Keratinocyte (primary cell): ENCODE measurements around the gene SCARB1. TPM values are rescaled to one million over a fixed set of nuclear protein-coding genes. Genes with fewer than 3 reads are reported as not detected.

ENCODE experiments used
- DNase-seq: peaks from one replicate; pipeline ENCODE4 v3.0.0-alpha.2; 2011; ENCODE audit warnings: low read depth, missing footprints, low spot score
- FAIRE-seq: peaks from 2 replicates; lab custom pipeline; 2011; peaks lifted over from hg19 to GRCh38; lab: Jason Lieb, UNC
- H2AFZ ChIP-seq: 2 replicates; pipeline ENCODE4 v1.6.0; 2012; ENCODE audit warnings: low read length, control low read depth, inconsistent platforms; ENCODE audit not compliant: control insufficient read depth
- H3K27ac ChIP-seq: 2 replicates; pipeline ENCODE4 v1.5.1; 2011; ENCODE audit warnings: low read length; ENCODE audit not compliant: control insufficient read depth, insufficient read depth
- H3K27me3 ChIP-seq: 3 replicates; pipeline ENCODE4 v1.6.0; 2011; ENCODE audit warnings: low read length; ENCODE audit not compliant: control insufficient read depth, insufficient read depth; ENCODE audit errors: extremely low read depth
- H3K36me3 ChIP-seq, 2 experiments: 2 replicates in 1 of 2; 3 replicates in 1 of 2; pipeline ENCODE4 v1.5.1; 2011; ENCODE audit warnings: low read length in 2 of 2, mild to moderate bottlenecking in 1 of 2; ENCODE audit not compliant: control insufficient read depth in 2 of 2, insufficient read depth in 2 of 2; ENCODE audit errors: extremely low read depth in 1 of 2
- H3K4me1 ChIP-seq: 3 replicates; pipeline ENCODE4 v1.5.1; 2011; ENCODE audit warnings: low read length; ENCODE audit not compliant: control insufficient read depth, insufficient read depth; ENCODE audit errors: extremely low read depth
- H3K4me2 ChIP-seq: 3 replicates; pipeline ENCODE4 v1.6.0; 2011; ENCODE audit warnings: low read depth, low read length; ENCODE audit not compliant: control insufficient read depth, insufficient read depth; ENCODE audit errors: extremely low read depth
- H3K4me3 ChIP-seq, 3 experiments: fragments of 200-600 bp in 1 of 3; sonication (generic) in 1 of 3; 2 replicates in 2 of 3; 3 replicates in 1 of 3; pipeline ENCODE4 v1.5.1; 2011 to 2016; ENCODE audit warnings: low read length in 3 of 3, mild to moderate bottlenecking in 3 of 3, control low read depth in 2 of 3, inconsistent platforms in 1 of 3, low read depth in 1 of 3, mixed read lengths in 1 of 3, mixed run types in 1 of 3, moderate library complexity in 1 of 3; ENCODE audit not compliant: control insufficient read depth in 2 of 3, insufficient read depth in 2 of 3; ENCODE audit errors: extremely low read depth in 1 of 3
- H3K79me2 ChIP-seq: 2 replicates; pipeline ENCODE4 v1.6.0; 2012; ENCODE audit warnings: low read length; ENCODE audit not compliant: control insufficient read depth, insufficient read depth
- H3K9ac ChIP-seq: 3 replicates; pipeline ENCODE4 v1.6.0; 2011; ENCODE audit warnings: low read length; ENCODE audit not compliant: control insufficient read depth, insufficient read depth; ENCODE audit errors: extremely low read depth
- H3K9me1 ChIP-seq: 3 replicates; pipeline ENCODE4 v1.6.0; 2011; ENCODE audit warnings: low read length; ENCODE audit not compliant: control insufficient read depth, insufficient read depth; ENCODE audit errors: extremely low read depth
- H3K9me3 ChIP-seq: 2 replicates; pipeline ENCODE4 v1.5.1; 2012; ENCODE audit warnings: low read depth, low read length; ENCODE audit not compliant: control insufficient read depth
- H4K20me1 ChIP-seq: 3 replicates; pipeline ENCODE4 v1.6.0; 2011; ENCODE audit warnings: low read length; ENCODE audit not compliant: control insufficient read depth, insufficient read depth; ENCODE audit errors: extremely low read depth
- CTCF ChIP-seq, 3 experiments: IDR thresholded peaks in 1 of 3; conservative IDR thresholded peaks in 1 of 3; optimal IDR thresholded peaks in 1 of 3; 2 replicates in 2 of 3; 3 replicates in 1 of 3; pipeline versions ENCODE3 to v1.5.1; 2011; ENCODE audit warnings: low read length in 3 of 3, mild to moderate bottlenecking in 3 of 3, moderate library complexity in 2 of 3, control low read depth in 1 of 3, inconsistent platforms in 1 of 3; ENCODE audit not compliant: insufficient read depth in 2 of 3; ENCODE audit errors: extremely low read depth in 1 of 3
- EZH2 ChIP-seq: IDR thresholded peaks from one replicate; pipeline ENCODE4 v1.6.1; 2012; ENCODE audit warnings: inconsistent platforms, mild to moderate bottlenecking, low read length, moderate library complexity
- dilution Hi-C: fragments of 300-500 bp; cut with MboI; formaldehyde crosslinking; loops from one replicate; pipeline ENCODE4 v1.7.0; 2020; ENCODE audit warnings: low sequenced_read_pairs; ENCODE audit not compliant: extremely low pct_ligation_motif_present
- polyA plus RNA-seq, 5 experiments: library from polyadenylated mRNA; depleted of rRNA in 3 of 5; stranded (reverse) in 3 of 5; stranded (forward) in 1 of 5; unstranded in 1 of 5; fragments of >200 nt; gene quantifications; 1 replicate in 1 of 5; 2 replicates in 3 of 5; 3 replicates in 1 of 5; pipeline versions ENCODE4 v1.2.1 to v1.2.3, GENCODE V29; 2011 to 2012; ENCODE audit warnings: missing spikeins in 2 of 5, low read depth in 1 of 5, low replicate concordance in 1 of 5

Gene SCARB1
- polyA plus RNA-seq, 1 donor (not counting 4 experiments of a cell fraction or from before 2014, with no cell fraction given), result 40.9 TPM

DNA sequence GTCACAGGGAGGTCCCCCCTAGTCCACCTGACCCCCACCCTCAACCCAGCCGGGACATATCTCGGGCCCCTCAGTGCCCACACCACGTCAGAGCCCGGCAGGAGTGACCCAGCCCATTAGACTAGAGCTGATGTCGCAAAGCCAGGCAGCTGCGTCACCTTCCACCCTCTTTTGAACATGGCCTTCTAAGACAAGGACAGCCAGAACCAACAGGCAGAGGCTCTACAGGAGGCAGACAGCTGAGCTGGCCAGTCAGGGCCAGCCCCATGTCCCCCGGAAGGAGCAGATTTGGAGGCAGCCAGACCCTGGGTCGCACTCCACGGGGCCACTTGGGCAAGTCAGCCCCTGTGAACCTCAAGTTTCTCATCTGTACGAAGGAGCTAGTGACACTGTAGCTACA lies 44.1 kb downstream of the SCARB1 start:
- peaks cover 3% of the 10 kb centered on the region for H4K20me1 ChIP-seq
- H3K27ac ChIP-seq, result no peak overlapping the region
- H3K4me3 ChIP-seq, result no peak overlapping the region
- H2AFZ ChIP-seq, result no peak overlapping the region
- peaks cover 0 to 20% of the 10 kb centered on the region in 2 experiments for H3K36me3 ChIP-seq
- FAIRE-seq, result no peak
- H3K79me2 ChIP-seq, result peaks cover 30% of the 10 kb centered on the region
- no peaks in the 10 kb centered on the region for H3K27me3 ChIP-seq
- TF ChIP-seq EZH2 (no peak), CTCF (optimal IDR thresholded peaks at IDR 0.05 in 1 of 3, IDR thresholded peaks at IDR 0.05 in 1 of 3, conservative IDR thresholded peaks at IDR 0.05 in 1 of 3; ENCODE audit: extremely low read depth in 1 of 3, insufficient read depth in 2 of 3, low read length in 3 of 3) (no peak)
- H3K9me1 ChIP-seq, result no peaks in the 10 kb centered on the region
- H3K4me2 ChIP-seq, result no peak overlapping the region
- H3K4me1 ChIP-seq, result no peaks in the 10 kb centered on the region
- dilution Hi-C loops, result no loop called here
- H3K9me3 ChIP-seq, result no peaks in the 10 kb centered on the region
- no peak for DNase-seq
- H3K9ac ChIP-seq, result no peak overlapping the region

- Histone ChIP-seq H3K36me3 (peaks cover 4 to 22% of the 10 kb centered on the region in 2 experiments), H3K4me1 (no peaks in the 10 kb centered on the region), H3K9me3 (no peaks in the 10 kb centered on the region), H3K79me2 (peaks cover 25% of the 10 kb centered on the region), H3K4me2 (no peak overlapping the region), H3K9ac (no peak overlapping the region), H3K4me3 (no peak overlapping the region), H2AFZ (no peak overlapping the region), H3K27me3 (no peaks in the 10 kb centered on the region), H3K27ac (no peak overlapping the region), H3K9me1 (no peaks in the 10 kb centered on the region), H4K20me1 (peaks cover 3% of the 10 kb centered on the region)
- dilution Hi-C loops, result no loop called here
- DNase-seq (no peak), FAIRE-seq (no peak)
- TF ChIP-seq EZH2 (no peak), CTCF (optimal IDR thresholded peaks at IDR 0.05 in 1 of 3, IDR thresholded peaks at IDR 0.05 in 1 of 3, conservative IDR thresholded peaks at IDR 0.05 in 1 of 3; ENCODE audit: extremely low read depth in 1 of 3, insufficient read depth in 2 of 3, low read length in 3 of 3) (no peak)
These were observed 44.6 kb downstream of the SCARB1 start for GRCh38 chr12:124819080-124819479.
